Raji (cell line): ENCODE measurements around the gene SEMA6B.

ENCODE experiments used
- POLR2A ChIP-seq: IDR thresholded peaks from 2 replicates; pipeline ENCODE4 v1.6.1; 2011; ENCODE audit warnings: low read depth, low read length, control low read depth; ENCODE audit not compliant: insufficient read depth

SEMA6B gene, protein sequence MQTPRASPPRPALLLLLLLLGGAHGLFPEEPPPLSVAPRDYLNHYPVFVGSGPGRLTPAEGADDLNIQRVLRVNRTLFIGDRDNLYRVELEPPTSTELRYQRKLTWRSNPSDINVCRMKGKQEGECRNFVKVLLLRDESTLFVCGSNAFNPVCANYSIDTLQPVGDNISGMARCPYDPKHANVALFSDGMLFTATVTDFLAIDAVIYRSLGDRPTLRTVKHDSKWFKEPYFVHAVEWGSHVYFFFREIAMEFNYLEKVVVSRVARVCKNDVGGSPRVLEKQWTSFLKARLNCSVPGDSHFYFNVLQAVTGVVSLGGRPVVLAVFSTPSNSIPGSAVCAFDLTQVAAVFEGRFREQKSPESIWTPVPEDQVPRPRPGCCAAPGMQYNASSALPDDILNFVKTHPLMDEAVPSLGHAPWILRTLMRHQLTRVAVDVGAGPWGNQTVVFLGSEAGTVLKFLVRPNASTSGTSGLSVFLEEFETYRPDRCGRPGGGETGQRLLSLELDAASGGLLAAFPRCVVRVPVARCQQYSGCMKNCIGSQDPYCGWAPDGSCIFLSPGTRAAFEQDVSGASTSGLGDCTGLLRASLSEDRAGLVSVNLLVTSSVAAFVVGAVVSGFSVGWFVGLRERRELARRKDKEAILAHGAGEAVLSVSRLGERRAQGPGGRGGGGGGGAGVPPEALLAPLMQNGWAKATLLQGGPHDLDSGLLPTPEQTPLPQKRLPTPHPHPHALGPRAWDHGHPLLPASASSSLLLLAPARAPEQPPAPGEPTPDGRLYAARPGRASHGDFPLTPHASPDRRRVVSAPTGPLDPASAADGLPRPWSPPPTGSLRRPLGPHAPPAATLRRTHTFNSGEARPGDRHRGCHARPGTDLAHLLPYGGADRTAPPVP

DNA sequence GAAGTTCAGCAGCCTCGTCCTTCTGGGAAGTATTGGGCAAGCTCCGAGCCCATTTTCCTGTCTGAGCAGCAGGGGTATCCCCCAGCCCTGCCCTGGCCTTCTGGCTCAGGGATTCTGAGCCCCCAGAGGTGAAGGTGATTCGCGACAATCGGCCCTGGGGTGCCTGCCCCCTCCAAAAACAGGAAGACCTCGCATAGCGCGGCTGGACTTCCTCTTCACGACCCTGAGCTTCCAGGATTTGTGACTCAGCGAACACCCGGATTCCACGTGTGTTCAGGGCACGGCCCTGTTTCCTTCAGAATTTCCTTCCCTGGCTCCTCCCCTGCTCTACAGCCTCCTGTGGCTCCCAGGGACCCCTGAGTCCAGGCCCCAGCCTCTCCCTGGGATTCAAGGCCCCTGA, at the start of gene SEMA6B:
SEMA6B (minus strand) TSS at position 116 of the 400 bp plus-strand sequence. CDS start 1,227 bp downstream, outside the sequence.
- TF ChIP-seq POLR2A = no peak

DNA sequence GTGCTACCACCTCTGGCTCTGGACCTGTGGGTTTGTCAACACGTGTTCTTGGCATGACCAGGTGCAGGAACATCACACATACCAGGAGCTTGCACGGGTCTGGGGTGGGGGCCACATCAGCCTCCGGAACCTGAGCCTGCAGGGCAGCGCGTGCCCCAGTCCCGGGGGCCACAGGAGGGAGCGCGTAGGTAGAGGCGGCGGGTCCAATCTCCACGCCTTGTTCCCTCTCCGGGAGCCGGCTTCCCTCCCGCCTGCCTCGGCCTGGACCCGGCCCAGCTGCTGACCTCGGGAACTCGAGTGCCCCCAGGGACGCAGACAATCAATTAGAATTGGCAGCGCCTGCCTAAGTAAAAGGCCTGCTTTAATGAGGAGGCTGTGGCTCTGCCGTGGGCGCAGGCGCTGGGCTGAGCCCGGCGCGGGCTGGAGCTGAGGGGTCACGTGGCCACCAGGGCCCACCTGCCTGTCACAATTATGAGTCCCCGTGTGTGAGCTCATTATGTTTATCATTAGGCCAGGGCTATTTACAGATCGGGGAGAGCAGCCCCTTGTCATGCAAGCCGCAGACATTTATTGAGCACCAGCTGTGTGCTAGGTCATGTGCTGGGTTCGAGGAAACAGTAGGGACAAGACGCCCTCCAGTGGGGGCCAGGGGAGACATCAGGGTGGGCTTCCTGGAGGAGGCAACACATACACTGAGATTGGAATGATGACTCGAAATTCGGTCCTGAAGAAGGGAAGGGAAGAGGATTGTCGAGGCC, 47.6 kb upstream of the SEMA6B start:
- no peak for TF ChIP-seq POLR2A

DNA sequence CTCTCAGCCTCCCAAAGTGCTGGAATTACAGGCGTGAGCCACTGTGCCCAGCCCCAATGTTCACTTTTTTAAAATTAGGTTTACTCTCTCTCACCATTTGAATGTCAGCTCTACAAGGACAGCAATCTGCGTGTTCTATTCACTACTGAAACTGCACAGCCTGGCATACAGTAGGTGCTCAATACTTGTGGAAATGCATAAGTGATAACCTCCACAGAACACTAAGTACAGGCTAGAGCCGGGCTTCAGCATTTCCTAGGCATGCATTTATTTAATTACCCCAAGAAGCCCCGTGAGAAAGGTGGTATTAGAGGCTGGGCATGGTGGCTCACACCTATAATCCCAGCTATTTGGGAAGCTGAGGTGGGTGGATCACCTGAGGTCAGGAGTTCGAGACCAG, 46.7 kb upstream of the SEMA6B start:
- TF ChIP-seq POLR2A = no peak

DNA sequence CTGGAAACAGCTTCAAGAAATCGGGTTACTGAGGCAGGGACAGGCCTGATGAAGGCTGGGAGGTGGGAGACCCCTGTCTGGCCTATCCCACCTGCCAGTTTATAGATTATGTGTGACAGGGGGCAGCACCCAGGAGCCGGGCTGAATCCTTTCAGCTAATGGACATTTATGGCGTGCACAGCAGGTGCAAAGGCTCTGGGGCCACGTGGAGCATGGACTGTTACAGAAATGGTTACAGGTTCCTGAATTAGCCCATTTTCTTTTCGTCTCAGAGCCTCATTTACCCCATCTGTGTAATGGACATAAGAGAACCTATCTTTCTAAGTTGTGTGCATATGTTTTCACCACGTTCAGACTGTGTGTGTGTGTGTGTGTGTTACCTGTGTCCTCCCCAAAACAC, 45.4 kb upstream of the SEMA6B start:
- TF ChIP-seq POLR2A = no peak

DNA sequence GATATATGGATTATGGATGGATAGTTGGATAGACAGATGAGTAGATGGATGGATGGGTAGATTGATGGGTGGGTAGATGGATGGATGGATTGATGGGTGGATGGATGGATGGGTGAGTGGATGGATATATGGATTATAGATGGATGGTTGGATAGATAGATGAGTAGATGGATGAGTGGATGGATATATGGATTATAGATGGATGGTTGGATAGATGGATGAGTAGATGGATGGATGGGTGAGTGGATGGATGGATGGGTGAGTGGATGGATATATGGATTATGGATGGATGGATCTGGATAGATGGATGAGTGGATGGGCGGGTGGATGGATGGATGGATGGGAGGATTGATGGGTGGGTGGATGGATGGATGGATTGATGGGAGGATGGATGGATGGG, 43.4 kb upstream of the SEMA6B start:
- TF ChIP-seq POLR2A = no peak

DNA sequence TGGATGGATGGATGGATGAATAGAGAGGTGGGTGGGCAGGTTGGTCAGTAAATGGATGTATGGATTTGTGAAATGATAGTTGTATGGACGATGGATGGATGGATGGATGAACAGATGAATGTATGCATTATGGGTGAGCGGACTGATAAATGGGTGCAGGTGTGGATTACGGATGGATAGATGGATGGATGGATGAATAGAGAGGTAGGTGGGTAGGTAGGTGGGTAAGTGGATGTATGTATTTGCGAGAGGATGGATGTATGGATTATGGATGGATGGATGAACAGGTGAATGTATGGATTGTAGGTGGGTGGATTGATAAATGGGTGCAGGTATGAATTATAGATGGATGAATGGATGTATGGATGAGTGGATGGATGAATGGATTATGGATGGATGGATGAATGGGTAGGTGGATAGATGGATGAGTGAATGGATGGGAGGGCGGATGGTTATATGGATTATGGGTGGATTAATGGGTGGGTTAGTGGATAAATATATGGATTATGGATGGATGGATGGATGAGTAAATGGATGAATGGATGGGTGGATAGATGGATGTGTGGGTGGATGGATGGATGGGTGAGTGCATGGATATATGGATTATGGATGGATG, 42.8 kb upstream of the SEMA6B start:
- TF ChIP-seq POLR2A = no peak

DNA sequence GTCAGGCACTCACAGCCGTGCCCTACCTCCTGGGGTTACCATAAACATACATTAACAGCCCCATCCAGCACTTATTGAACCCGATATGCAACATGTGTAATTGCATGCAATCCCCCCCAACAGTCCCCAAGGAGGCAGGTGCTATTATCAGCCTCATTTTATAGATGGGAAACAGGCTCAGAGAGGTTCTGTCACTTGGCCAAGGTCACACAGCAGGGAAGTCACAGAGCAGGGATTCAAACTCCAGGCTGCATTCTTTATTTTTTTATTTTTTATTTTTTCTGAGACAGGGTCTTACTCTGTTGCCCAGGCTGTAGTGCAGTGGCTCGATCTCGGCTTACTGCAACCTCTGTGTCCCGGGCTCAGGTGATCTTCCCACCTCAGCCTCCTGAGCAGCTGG, 41.4 kb upstream of the SEMA6B start:
- TF ChIP-seq POLR2A = no peak

DNA sequence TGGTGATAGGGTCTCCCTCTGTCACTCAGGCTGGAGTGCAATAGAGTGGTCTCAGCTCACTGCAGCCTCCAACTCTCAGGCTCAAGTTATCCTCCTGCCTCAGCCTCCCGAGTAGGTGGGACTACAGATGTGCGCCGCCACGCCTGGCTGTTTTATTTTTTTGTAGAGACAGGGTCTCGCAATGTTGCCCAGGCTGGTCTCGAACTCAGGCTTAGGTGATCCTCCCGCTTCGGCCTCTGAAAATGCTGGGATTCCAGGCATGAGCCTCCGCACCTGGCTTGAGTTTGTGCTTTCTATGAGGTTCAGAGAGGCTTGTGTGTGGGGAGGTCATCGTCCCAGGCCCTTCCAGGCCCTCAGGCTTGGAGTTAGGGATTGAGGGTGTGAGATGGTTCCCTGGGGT, 40.6 kb upstream of the SEMA6B start:
- no peak for TF ChIP-seq POLR2A

DNA sequence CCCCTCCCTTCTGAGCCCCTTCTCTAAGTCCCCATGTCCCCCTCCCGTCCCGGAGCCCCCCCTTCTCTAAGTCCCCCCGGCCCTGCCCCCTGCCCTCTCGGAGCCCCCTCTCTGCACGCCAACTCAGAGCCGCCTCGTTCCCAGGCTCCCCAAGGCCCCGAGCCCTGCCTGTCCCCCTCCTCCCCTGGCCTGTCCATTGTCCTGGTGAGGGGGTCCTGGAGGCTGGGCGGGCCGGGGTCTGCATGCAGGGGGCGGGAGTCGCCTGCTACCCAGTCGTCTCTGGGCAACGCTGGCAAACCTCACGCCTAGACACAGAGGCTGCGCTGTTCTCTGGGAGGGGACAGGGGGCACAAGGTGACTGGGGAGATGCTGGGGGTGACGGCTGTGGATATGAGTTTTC, 39.2 kb upstream of the SEMA6B start:
- no peak for TF ChIP-seq POLR2A

DNA sequence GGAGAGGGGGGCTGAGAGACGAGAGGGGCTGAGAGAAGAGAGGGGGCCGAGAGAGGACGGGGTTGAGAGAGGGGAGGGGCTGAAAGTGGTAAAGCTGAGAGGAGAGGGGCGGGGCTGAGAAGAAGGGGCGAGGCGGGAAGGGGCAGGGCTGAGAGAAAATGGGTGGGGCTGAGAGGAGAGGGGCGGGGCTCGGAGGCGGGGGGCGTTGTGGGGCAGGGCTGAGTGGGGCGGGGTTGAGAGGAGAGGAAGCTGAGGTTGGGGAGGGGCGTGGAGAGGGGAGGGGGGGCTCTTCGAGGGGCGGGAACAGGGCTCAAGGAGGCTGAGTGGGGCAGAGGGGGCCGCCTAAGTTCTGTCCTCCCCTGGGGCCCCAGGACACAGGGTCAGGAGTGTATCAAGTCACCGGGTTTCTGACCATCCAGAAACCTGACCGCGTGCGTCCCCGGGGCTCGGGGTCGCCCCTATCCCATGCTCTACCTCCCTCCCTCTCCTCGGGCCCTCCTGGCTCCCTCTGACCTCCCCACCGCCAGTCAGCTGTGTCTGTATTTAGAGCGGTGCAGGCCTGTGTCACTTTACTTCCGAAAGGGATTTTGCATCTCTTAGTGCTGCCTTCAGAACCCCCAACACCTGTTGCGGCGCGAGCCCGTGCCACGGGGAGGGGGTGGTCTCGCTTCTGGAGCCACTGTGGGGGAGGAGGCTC, 38.6 kb upstream of the SEMA6B start:
- TF ChIP-seq POLR2A = no peak

DNA sequence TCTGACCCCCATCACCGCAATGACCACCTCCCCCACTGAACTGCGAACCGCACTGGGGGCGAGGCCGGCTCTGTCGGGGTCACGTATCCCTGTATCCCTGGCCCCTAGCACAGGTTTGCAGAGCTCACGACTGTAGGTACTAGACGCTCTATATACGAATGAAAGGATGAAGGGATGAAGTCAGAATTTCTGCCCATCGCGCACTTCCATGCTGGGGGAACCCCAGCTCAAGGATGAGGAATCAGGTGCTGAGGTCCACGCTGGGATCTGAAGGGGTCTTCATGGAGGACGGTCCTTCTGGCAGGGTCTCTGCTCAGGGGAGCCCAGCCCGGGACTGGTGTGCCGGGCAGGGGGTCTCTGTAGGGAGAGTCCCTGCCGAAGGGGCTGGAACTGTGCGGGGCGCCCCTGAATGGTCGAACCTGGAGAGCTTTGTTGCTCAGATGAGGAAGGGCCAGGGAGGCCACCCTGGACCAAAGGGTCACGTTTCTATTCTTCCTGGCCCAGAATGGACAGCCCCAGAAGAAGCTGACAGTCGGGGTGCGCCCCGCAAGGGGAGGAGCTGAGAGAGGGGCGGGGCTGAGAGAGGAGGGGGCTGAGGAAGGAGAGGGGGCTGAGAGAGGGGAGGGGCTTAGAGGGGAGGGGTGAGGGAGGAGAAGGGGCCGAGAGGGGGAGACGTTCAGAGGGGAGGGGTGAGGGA, 37.9 kb upstream of the SEMA6B start:
- TF ChIP-seq POLR2A = no peak

DNA sequence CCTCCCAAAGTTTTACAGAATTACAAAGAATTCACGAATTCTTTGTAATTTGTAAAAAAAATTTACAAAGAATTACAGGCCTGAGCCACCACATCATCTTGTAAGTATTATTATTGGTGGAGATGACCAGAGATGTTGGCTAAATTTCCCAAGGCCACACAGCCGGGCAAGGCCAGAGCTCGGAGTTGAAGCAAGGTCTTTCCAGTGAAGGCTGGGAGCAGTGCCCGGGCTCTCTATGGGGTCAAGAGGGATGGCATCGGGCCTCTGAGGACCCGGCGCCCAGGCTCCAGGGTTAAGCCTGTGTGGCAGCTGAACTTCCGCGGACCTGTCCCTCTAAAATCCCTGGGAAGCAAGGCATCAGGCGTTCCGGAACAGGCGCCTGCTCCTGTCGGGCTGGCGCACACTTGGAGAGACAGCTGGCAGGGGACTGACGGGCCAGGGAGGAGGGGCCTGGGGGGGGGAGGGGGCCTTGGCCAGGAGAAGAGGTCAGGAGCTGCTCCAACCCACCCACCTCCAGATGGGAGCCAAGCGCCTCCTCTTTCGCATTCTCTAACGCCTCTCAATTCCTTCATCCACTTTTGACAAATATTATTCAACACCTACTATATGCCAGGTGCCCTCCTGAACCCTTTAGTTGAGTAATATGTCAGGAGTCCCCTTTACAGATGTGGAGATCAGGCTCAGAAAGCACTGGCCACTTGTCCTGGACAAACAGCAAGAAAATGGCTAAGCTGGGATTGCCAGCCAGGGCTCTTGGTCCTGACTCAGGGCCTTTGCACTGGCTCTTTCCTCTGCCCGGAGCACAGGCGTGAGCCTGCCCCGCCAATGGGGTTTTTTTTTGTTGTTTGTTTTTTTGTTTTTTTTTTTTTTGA, 36.8 kb upstream of the SEMA6B start:
- TF ChIP-seq POLR2A = no peak

DNA sequence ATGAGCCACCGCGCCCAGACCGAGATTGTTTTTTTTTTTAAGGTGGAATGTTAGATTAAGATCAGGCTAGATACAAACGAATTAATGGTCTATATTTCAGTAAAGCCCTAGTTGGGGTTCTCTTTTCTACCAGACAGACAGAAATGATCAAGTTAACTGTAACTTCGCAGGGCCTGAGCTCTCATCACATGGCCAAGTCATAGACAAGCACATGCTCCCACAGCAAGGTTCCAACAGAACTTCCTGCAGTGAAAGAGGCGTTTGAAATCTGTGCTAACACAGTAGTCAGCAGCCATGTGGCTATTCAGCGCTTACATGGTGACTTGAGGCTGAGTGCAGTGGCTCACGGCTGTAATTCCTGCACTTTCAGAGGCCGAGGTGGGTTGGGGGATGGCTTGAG, 34.7 kb upstream of the SEMA6B start:
- no peak for TF ChIP-seq POLR2A
